Adrenal gland (tissue), 12 donors: Measurements from ENCODE around the gene DCHS2. TPM values are rescaled to one million over a fixed set of nuclear protein-coding genes. Genes with fewer than 3 reads are reported as not detected.

Source experiments
- DNase-seq, 7 donors: peaks; one replicate each; pipeline ENCODE4 v3.0.0-alpha.2; 2019 to 2020
- H3K27ac ChIP-seq, 5 donors: fragments of 200-600 bp; sonication (generic) in 4 of 5; 1 replicate in 3 of 5; 2 replicates in 2 of 5; pipeline versions ENCODE4 v1.5.1 to v1.8.0; 2016 to 2020; ENCODE audit warnings: mild to moderate bottlenecking in 1 of 5
- H3K27me3 ChIP-seq: fragments of 200-600 bp; 2 replicates; pipeline ENCODE4 v1.8.0; 2021
- H3K36me3 ChIP-seq, 2 donors: fragments of 200-600 bp; replicated peaks in 1 of 2; 1 replicate in 1 of 2; 2 replicates in 1 of 2; pipeline versions ENCODE4 v1.5.1 to v1.8.0; 2018 to 2022
- H3K4me1 ChIP-seq, 2 donors: fragments of 200-600 bp; replicated peaks in 1 of 2; 1 replicate in 1 of 2; 2 replicates in 1 of 2; pipeline versions ENCODE4 v1.5.1 to v1.8.0; 2018 to 2021
- H3K4me3 ChIP-seq, 4 donors: fragments of 200-600 bp; sonication (generic) in 3 of 4; one replicate each; pipeline ENCODE4 v1.5.1; 2016 to 2018
- H3K9me3 ChIP-seq, 3 donors: fragments of 200-600 bp; sonication (generic) in 1 of 3; replicated peaks in 1 of 3; 1 replicate in 2 of 3; 2 replicates in 1 of 3; pipeline versions ENCODE4 v1.5.1 to v1.8.0; 2016 to 2021
- POLR2A ChIP-seq, 2 donors: fragments of 450-650 bp; IDR thresholded peaks; one replicate each; pipeline ENCODE4 v1.6.1; 2017; ENCODE audit warnings: antibody characterized with exemption in 2 of 2, mild to moderate bottlenecking in 2 of 2, moderate library complexity in 1 of 2
- WGBS, 4 donors: extraction: QIAGEN DNeasy Blood & Tissue Kit in 2 of 4; methylation state at CpG; one replicate each; pipeline versions ENCODE4 v1.1.5 to v1.1.7; 2013 to 2017; 5-methylcytosine and 5-hydroxymethylcytosine counted together
- intact Hi-C, 2 donors: fragments of 100-400 bp; cut with DNase I; formaldehyde crosslinking; loops; one replicate each; pipeline versions ENCODE4 v1.14.1 to v1.15.0; 2022 to 2023
- polyA plus RNA-seq, 3 donors: library from polyadenylated mRNA; stranded (reverse); fragments of 200-250 nt in 2 of 3; fragments of 350-450 nt in 1 of 3; fragmentation: Illumina TruSeq in 1 of 3; extraction: RNeasy Lipid Tissue Mini Kit (QIAGEN cat#74804) in 1 of 3; gene quantifications; one replicate each; pipeline ENCODE4 v1.2.3, GENCODE V29; 2013 to 2014
- total RNA-seq, 9 donors: library from RNA; depleted of rRNA in 4 of 9; stranded (reverse); fragments of >200 nt in 4 of 9; fragments of 120-200 nt in 1 of 9; fragmentation: NEBNext Ultra II Directional in 1 of 9; extraction: Animal tissue kit (Norgen Biotek cat#: 25700) in 1 of 9; gene quantifications; one replicate each; pipeline versions ENCODE4 v1.1.0 to v1.2.4, GENCODE V29; 2013 to 2023
- TF ChIP-seq, protein P1 (sequence below), 6 experiments: fragments of 450-650 bp in 4 of 6; fragments of 200-600 bp in 2 of 6; sonication (generic) in 1 of 6; IDR thresholded peaks; 1 replicate in 5 of 6; 2 replicates in 1 of 6; pipeline versions ENCODE4 v1.5.1 to v1.8.0; 2016 to 2021; ENCODE audit warnings: antibody characterized with exemption in 6 of 6, mild to moderate bottlenecking in 2 of 6, moderate library complexity in 1 of 6
- donor health status: healthy with polysubstance abuse.
- donor health status: Bipolar disorder and iron deficiency.
- donor health status: DM: yes; HTN: yes; CAD: no.
- donor health status: DM: no; HTN: no; CAD: no.
- donor health status: DM: no; HTN: no; CAD: no.
- donor health status: DM: yes; HTN: yes; CAD: no.

DCHS2 gene
- total and polyA plus RNA-seq, 12 donors, result 0.06 to 3.3 (median 0.78) TPM; not detected in 1

DNA sequence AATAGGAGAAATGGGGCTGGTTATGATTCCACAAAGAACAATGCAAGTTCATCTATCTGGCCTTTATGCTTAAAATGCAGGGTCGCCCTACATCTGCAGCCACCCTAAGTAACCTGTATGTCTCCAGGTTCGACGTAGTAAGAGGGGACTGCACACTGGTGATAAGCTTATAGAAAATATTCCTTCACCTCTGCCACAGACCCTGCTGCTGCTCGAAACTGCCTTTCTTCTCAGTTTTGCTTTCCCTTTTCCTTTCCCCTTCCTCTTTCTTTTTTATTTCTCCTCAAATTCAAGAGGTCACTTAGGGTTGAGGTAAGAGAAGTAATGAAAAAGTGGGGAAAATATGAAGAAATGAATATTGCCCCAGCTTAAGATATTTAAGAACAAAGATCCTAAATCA lies 123.5 kb downstream of the DCHS2 start:
- Histone ChIP-seq H3K9me3 (no peaks in the 10 kb centered on the region), H3K27ac (no peak overlapping the region), H3K27me3 (no peaks in the 10 kb centered on the region), H3K4me1 (no peaks in the 10 kb centered on the region), H3K36me3 (no peaks in the 10 kb centered on the region), H3K4me3 (no peak overlapping the region)
- DNase-seq, result no peak
- WGBS, 4 donors, result 49 to 67% (median 62%) methylated on average over 4 of the region's 4 CpGs
- intact Hi-C loops, result no loop called here
- TF ChIP-seq, protein P1, sequence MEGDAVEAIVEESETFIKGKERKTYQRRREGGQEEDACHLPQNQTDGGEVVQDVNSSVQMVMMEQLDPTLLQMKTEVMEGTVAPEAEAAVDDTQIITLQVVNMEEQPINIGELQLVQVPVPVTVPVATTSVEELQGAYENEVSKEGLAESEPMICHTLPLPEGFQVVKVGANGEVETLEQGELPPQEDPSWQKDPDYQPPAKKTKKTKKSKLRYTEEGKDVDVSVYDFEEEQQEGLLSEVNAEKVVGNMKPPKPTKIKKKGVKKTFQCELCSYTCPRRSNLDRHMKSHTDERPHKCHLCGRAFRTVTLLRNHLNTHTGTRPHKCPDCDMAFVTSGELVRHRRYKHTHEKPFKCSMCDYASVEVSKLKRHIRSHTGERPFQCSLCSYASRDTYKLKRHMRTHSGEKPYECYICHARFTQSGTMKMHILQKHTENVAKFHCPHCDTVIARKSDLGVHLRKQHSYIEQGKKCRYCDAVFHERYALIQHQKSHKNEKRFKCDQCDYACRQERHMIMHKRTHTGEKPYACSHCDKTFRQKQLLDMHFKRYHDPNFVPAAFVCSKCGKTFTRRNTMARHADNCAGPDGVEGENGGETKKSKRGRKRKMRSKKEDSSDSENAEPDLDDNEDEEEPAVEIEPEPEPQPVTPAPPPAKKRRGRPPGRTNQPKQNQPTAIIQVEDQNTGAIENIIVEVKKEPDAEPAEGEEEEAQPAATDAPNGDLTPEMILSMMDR (IDR thresholded peaks at IDR 0.05), result no peak
- TF ChIP-seq POLR2A (IDR thresholded peaks at IDR 0.05), result no peak

DNA sequence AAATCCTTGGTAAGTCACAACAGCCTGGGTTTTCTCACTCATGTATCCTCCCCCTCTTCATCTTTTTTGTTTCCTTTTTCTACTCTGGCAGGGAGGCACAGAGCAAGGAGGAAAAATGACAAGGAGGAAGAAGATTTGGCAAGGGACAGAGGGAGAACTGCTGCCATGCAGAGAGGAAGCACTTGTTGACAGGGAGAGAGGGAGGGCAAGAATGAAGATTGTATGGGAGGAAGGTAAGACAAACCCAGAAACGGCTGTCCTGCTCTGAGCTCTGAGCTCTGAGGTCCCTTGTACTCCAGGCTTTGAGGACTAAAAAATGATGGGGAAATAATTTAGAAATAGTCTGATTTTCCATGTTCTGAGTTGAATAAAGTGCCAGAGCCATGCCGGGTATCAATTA lies 123.9 kb downstream of the DCHS2 start:
- Histone ChIP-seq H3K36me3 (no peaks in the 10 kb centered on the region), H3K4me3 (no peak overlapping the region), H3K27ac (no peak overlapping the region), H3K4me1 (no peaks in the 10 kb centered on the region), H3K27me3 (no peaks in the 10 kb centered on the region), H3K9me3 (no peaks in the 10 kb centered on the region)
- no peak for DNase-seq
- TF ChIP-seq, protein P1 (IDR thresholded peaks at IDR 0.05), result no peak
- TF ChIP-seq POLR2A (IDR thresholded peaks at IDR 0.05), result no peak
- intact Hi-C loops, result no loop called here
- 58 to 73% (median 63%) methylated on average over 2 of the region's 2 CpGs for WGBS, 4 donors

DNA sequence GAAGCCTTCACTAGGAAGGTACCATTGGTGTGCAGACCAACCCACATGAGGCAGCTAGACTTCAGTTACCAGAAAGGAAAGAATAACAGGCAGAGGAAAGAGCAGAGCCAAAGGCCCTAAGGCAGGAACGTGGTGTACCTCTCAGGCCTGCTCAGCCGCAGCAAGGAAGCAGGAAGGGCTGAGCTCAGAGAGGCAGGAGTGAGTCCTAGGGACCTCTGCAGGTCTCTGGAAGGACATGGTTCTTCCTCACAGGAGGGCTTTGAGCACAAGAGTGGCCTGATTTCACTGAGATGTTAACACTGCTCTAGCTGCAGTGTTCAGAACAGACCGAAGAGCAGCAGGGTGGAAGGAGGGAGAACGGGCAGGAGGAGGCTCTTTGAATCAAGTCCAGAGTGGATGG lies 124.6 kb downstream of the DCHS2 start:
- peak in 1 of 7 donors; percentile 57 for DNase-seq
- TF ChIP-seq, protein P1 (IDR thresholded peaks at IDR 0.05), result no peak
- no peak for TF ChIP-seq POLR2A (IDR thresholded peaks at IDR 0.05)
- no peaks in the 10 kb centered on the region for H3K9me3 ChIP-seq
- no peaks in the 10 kb centered on the region for H3K4me1 ChIP-seq
- H3K27ac ChIP-seq, result no peak overlapping the region
- intact Hi-C loops, result no loop called here
- H3K36me3 ChIP-seq, result no peaks in the 10 kb centered on the region
- no peak overlapping the region for H3K4me3 ChIP-seq
- WGBS, 4 donors, result 71 to 77% (median 72%) methylated on average over 4 of the region's 4 CpGs
- H3K27me3 ChIP-seq, result no peaks in the 10 kb centered on the region

DNA sequence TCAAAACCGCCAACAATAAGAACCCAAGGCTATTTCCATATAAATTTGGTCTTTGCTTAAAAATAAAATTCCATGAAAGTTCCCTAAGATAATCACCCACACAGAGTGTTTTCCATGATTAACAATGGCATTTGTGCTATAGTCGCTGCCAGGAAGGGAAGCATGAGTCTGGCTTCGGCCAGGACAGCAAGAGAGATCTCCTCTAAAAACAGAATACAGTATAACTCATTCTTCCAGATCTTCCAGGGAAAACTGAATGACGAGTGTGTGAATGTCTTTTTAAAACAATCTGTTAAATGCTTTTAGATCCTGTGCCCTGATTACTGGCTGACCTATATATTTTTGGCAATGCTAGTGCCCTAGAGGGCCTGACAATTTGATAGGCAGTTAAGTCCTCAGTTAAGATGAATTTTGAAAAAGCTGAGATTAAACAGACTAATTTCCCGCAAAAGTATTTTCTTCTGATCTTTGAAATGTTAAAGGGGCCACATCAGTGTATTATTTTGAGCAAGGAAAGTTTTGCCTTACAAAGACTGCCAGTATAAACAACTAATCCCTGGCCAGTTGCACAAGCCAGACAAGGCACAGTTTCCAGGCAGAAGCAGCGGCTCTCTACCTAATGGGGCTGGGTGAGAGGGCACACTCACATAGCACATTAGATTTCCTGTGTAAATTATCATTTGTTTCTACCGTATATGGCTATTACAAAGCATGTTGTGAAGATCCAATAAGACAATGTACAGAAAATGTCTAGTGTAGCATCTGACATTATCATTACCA lies 127.3 kb downstream of the DCHS2 start:
- H3K36me3 ChIP-seq, result no peaks in the 10 kb centered on the region
- no peak overlapping the region for H3K27ac ChIP-seq
- DNase-seq, result no peak
- H3K4me3 ChIP-seq, result no peak overlapping the region
- TF ChIP-seq, protein P1 (IDR thresholded peaks at IDR 0.05), result no peak
- TF ChIP-seq POLR2A (IDR thresholded peaks at IDR 0.05), result no peak
- no peaks in the 10 kb centered on the region for H3K27me3 ChIP-seq
- intact Hi-C loops, result no loop called here
- H3K9me3 ChIP-seq, result no peaks in the 10 kb centered on the region
- WGBS, 4 donors, result 50 to 57% (median 53%) methylated on average over 7 of the region's 7 CpGs
- H3K4me1 ChIP-seq, result no peaks in the 10 kb centered on the region
